GM12865 (cell line): ENCODE results near the gene NMBR.
A peak's percentile ranks its signal among the peaks of the same experiment; 100 is the strongest.
"Not testable (repeated sequence)": the region's sequence is repeated elsewhere in the genome, so short reads cannot be mapped to it uniquely, and the experiment has no call there.

Experiments used
- DNase-seq: peaks from one replicate; pipeline ENCODE4 v3.0.0; 2010; ENCODE audit warnings: low read depth
- H3K4me3 ChIP-seq: 2 replicates; pipeline ENCODE4 v1.5.1; 2011; ENCODE audit warnings: mild to moderate bottlenecking, low read depth, low read length, control low read depth
- CTCF ChIP-seq: IDR thresholded peaks from 2 replicates; pipeline ENCODE4 v1.5.1; 2011; ENCODE audit warnings: low read length, control low read depth, low read depth, inconsistent platforms; ENCODE audit not compliant: insufficient read depth; ENCODE audit errors: missing control alignments

NMBR gene

GRCh38 chr6:142146828-142147662, at the start of gene NMBR, which contains the start of gene VTA1:
TSS of gene NMBR (minus strand) at chr6:142147122. CDS start at chr6:142088658, 58,464 bp downstream.
TSS of gene VTA1 (plus strand) at chr6:142147263. CDS start at chr6:142147288, 25 bp downstream.
- H3K4me3 ChIP-seq, result peak within 1 kb of the TSS; percentile 91
- peak; percentile 85 for TF ChIP-seq CTCF
- DNase-seq, result peak; percentile 99

DNA sequence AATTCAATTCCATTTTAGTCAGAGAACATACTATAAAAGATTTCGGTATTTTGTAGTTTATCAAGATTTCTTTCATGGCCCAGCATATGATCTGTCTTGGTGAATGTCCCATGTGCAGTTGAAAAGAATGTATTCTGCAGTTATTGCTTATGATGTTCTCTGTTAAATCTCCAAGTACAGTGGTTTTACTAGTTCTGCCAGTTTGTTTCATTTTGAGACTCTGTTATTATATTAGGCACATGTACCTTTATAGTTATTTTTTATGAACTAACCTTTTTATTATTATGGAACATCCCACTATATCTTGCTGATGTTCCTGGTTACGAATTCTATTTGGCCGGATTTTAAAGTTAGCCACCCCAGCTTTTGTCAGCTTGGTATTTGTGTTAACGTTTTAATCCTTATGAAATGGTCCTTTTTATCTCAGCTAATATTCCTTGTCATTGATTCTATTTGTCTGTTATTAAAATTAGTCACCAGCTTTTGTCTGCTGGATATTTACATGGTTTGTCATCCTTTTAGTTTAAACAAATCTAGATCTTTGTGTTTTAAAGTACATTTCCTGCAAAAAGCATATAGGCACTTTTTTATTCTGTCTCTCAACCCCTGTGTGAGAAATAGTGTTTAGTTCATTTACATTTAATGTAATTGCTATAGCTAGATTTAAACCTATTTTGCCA, 49.1 kb upstream of the NMBR start:
- no peak for DNase-seq
- no peak overlapping the region for H3K4me3 ChIP-seq
- TF ChIP-seq CTCF, result no peak

DNA sequence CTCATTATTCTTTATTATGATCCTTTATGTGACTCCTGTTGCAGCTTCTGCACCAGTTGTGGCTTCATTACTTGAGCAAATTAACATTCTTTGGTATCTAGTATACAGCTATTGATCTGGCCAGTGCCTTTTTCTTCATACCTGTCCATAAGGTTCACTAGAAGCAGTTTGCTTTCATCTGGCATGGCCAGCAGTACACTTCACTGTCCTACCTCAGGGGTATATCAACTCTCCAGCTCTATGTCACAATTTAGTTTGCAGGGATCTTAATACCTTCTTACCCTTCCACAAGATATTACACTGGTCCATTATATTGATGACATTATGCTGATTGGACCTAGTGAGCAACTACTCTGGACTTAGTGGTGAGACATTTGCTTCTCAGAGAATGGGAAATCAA, 46.7 kb upstream of the NMBR start:
- H3K4me3 ChIP-seq, result no peak overlapping the region
- TF ChIP-seq CTCF, result no peak
- DNase-seq, result no peak

GRCh38 chr6:142192343-142192742, 45.4 kb upstream of the NMBR start:
- TF ChIP-seq CTCF, result no peak
- no peak for DNase-seq
- no peak overlapping the region for H3K4me3 ChIP-seq

- no peak for DNase-seq
- no peak for TF ChIP-seq CTCF
- no peak overlapping the region for H3K4me3 ChIP-seq
Measured at GRCh38 chr6:142189057-142189456, 42.1 kb upstream of the NMBR start.

GRCh38 chr6:142188341-142188740, 41.4 kb upstream of the NMBR start:
- not testable (repeated sequence) for DNase-seq, H3K4me3 ChIP-seq

DNA sequence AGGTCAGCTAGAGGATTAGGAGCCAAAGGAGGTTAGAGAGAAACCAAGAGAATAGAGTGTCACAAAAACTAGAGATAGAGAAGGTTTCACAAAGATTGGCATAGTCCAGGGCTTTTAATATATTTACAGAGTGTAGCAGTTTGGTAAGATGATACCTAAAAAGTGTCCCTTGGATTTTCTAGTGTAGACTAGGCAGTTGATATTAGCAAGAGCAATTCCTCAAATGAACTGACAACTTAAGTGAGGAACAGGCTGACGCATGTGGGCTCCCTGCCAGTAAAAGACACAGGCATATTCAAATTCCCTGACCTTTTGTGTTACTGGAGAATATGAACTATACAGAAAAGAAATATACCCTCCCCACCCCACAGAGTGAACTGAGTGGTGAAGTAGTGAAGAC, 40.3 kb upstream of the NMBR start:
- no peak for TF ChIP-seq CTCF
- no peak for DNase-seq
- no peak overlapping the region for H3K4me3 ChIP-seq
